Stimulated activated CD8-positive, alpha-beta memory T cell treated with anti-CD3 and anti-CD28 coated beads, Interleukin-12 subunit alpha, Interleukin-12 subunit beta, amount 100 ng/mL, for 1 hour (primary cell): Measurements from ENCODE around the gene FLVCR1.
"Not testable (repeated sequence)": the region's sequence is repeated elsewhere in the genome, so short reads cannot be mapped to it uniquely, and the experiment has no call there.

Source experiments
- DNase-seq: peaks from one replicate; pipeline ENCODE4 v3.0.0-alpha.2; 2020; ENCODE audit warnings: low read depth

Gene FLVCR1

DNA sequence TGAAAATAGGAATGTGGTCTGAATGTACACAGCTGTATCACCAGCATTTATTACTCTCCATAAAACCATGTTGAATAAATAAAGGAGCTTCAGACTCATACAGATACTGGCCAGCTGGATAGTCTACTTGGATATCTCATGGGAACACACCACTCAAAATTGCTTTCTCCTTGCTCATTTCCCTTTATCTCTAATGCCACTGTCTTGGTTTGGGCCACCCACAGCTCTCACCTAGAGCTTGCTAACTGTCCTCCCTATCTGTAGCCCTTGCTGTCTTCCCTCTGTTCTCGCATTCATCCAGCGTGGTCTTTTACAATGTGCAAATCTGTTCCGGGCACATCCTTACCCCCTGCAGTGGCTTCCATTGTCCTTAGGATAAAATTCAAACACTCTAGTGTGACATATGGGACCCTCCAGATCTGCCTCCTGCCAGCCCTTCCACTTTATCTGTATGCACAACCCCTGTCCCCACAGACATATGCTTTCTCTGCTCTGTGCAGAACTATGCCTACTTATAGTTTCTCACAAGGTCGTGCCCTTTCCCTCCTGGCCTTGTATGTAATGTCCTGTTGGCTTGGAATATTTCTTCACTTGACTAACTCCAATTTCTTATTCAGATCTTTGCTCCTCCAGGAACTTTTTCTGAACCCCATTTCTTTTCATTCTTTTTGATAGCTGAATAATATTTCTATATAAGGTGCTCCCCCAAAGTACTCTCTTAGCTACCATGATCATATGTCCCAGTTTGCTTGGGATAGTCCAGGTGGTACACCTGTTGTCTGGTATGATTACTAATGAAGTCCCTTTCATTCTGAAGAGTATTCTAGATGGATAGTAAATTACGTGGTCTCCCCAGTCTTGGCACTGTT is 2.9 kb downstream of the FLVCR1 start:
- no peak for DNase-seq

DNA sequence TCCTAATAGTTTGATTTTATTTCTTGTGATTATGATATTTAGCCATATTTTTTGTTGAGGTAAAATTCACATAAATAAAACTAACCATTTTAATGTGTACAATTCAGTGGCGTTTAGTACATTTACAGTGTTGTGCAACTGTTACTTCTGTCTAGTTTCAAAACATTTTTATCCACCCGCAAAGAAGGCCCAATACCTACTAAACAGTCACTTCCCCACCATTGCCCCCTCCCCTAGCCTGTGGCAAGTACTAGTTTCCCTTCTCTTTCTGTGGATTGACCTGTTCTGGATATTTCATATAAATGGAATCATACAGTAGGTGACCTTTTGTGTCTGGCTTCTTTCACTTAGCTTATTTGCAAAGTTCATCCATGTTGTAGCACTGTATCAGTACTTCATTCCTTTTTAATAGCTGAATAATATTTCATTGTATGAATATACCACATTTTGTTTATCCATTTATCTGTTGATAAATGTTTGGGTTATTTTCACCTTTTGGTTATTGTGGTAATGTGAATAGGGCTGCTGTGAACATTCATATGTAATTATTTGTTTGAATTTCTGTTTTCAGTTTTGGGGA is 4.1 kb downstream of the FLVCR1 start:
- no peak for DNase-seq

- not testable (repeated sequence) for DNase-seq
Measured at GRCh38 chr1:212863345-212863744, 5.3 kb downstream of the FLVCR1 start.

DNA sequence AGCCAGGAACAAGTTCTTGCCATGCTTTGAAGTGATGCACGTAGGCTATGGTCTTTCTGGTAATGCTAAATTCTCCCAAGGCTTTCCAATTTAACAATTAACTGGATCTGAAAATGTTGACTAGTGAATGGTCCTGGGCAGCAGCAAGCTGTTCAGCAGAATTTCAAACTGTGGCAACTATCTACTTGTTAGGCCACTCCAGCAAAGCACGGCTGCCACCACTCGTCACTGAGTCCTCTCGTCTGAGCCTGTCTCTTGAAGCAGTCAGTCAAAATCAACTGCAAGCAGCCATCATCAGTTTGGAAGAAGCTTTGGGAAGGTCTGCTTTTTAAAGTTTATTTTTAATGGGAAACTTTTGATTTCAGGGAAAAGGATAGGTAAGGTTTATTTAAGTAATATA is 6.1 kb downstream of the FLVCR1 start:
- DNase-seq, result no peak

DNA sequence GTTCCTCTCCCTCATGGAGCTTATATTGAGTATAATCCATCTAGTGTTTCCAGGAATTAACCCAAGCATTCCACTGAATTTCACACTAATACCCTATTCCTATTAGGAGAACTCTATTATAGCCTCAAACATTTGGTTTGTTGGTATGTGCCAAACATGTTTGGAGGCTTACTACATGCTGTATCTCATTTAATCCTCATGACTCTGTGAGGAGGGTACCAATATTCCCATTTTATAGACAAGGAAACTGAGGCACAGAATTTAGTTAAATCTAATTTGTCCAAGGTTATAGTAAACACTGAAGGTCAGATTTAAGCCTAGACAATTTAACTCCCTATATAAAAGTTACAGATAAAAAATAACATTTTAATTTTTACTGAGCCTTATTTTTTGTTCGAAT is 9.1 kb downstream of the FLVCR1 start:
- DNase-seq, result no peak

GRCh38 chr1:212871976-212872375 is 13.9 kb downstream of the FLVCR1 start:
- no peak for DNase-seq

- no peak for DNase-seq
Measured at GRCh38 chr1:212873518-212873917, 15.4 kb downstream of the FLVCR1 start.

GRCh38 chr1:212878418-212878817 is 20.3 kb downstream of the FLVCR1 start:
- DNase-seq, result no peak

- no peak for DNase-seq
Measured at GRCh38 chr1:212879947-212880690, 22.0 kb downstream of the FLVCR1 start.

GRCh38 chr1:212884592-212884991 is 26.5 kb downstream of the FLVCR1 start:
- DNase-seq, result no peak

DNA sequence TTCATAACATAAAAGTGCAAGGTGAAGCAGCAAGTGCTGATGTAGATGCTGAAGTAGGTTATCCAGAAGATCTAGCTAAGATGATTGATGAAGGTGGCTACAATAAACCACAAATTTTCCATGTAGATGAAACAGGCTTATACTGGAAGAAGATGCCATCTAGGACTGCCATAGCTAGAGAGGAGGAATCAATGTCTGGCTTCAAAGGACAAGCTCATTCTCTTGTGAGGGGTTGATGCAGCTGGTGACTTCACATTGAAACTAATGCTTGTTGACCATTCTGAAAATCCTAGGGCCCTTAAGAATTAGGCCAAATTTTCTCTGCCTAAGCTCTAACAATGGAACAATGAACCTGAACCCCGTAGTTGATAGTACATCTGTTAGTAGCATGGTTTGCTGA is 34.0 kb downstream of the FLVCR1 start:
- no peak for DNase-seq

DNA sequence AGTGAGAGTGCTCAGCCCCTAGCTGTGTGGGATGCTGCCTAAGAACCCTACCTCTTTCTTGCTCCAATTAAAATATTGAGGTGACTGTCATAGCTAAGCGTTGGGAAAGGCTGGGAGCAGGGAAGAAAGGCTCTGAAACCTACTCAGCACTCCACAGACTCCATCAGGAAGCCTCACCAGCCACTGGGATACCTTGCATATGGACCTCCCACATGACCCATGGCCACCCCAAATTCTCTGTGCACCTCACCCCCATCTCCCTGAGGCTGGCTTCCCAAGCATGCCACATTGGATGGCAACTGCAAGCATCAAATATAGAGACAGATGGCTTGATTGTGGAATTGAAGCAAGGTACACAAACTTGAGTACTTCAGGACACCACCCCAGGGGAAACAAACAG is 41.8 kb downstream of the FLVCR1 start:
- DNase-seq, result no peak

DNA sequence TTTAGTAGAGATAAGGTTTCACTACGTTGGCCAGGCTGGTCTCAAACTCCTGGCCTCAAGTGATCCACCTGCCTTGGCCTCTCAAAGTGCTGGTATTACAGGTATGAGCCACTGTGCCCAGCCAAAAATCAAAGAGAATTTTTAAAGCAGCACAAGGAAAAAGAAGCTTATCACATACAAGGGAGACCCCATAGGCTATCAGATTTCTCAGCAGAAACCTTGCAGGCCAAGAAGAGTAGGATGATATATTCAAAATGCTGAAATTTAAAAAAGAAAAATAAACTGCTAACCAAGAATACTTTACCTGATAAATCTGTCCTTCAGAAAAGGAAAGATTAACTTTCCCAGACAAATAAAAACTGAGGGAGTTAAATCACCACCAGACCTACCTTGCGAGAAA is 43.2 kb downstream of the FLVCR1 start:
- DNase-seq, result no peak

DNA sequence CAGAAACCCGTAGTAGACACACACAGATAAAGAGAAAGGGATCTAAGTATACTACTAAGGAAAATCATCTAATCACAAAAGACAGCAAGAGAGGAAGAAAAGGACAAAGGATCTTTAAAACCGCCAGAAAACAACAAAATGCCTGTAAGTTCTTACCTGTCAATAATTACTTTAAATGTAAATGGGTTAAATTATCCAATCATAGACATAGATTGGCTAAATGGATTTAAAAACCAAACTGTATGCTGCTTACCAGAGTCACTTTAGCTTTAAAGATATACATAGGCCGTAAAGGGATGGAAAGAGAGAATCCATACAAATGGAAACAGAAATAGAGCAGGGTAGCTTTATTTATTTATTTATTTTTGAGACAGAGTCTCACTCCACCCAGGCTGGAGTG is 44.0 kb downstream of the FLVCR1 start:
- no peak for DNase-seq

- no peak for DNase-seq
Measured at GRCh38 chr1:212903664-212904063, 45.6 kb downstream of the FLVCR1 start.

DNA sequence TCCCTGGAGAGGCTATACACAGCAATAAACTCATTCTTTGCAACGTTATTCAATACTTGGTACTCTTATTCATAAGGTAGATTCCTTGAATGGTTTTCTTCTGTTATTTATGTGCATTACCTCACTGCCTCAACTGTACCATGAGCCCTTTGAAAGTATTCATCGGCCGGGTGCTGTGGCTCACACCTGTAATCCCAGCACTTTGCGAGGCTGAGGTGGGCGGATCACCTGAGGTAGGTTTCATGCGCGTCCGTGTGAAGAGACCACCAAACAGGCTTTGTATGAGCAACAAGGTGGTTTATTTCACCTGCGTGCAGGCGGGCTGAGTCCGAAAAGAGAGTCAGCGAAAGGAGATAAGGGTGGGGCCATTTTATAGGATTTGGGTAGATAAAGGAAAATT is 50.0 kb downstream of the FLVCR1 start:
- not testable (repeated sequence) for DNase-seq

DNA sequence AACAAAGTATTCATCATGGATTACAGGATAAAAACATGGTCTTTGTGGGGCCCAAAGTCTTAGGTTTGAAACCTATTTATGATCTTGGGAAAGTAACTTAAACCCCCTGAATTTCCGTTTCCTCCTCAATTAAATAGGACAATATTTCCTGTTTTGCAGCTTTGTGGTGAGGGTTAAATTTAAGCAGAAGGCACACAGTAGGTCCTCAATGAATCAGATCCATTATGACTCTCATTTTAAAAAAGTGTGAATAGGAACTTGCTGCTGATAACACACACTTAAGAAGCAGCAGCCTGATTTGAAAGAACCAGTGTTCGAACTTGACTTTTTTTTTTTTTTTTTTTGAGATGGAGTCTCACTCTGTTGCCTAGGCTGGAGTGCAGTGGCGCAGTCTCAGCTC is 50.9 kb downstream of the FLVCR1 start:
- no peak for DNase-seq

GRCh38 chr1:212909652-212910063 is 51.6 kb downstream of the FLVCR1 start:
- DNase-seq, result no peak

GRCh38 chr1:212910213-212910612 is 52.1 kb downstream of the FLVCR1 start:
- DNase-seq, result not testable (repeated sequence)

- DNase-seq, result not testable (repeated sequence)
Measured at GRCh38 chr1:212913638-212914037, 55.6 kb downstream of the FLVCR1 start.

DNA sequence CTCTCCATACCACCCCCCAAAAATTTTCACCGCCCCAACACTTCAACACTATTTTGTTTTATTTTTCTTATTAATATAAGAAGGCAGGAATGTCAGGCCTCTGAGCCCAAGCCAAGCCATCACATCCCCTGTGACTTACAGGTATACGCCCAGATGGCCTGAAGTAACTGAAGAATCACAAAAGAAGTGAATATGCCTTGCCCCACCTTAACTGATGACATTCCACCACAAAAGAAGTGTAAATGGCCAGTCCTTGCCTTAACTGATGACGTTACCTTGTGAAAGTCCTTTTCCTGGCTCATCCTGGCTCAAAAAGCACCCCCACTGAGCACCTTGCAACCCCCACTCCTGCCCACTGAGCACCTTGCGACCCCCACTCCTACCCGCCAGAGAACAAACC is 56.0 kb downstream of the FLVCR1 start:
- DNase-seq, result not testable (repeated sequence)

DNA sequence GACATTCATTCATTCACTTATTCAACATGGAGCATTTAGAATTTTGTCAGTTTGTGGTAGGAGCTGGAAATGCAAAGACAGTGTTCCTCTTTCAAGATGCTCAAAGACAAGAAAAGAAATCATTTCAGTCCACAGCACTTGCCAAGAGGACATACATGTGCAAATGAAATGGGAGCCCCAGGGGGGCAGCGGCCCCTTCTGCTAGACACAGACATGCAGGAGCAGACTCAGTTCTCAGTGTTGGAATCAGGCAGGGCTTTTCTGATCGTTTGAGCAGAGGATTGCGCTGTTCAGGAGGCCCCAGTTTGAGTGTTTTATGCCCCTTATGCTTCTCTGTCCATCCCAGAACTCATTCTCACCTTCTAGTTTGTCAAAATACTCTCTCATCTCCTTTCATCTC is 56.7 kb downstream of the FLVCR1 start:
- no peak for DNase-seq
